HG02981 (cell line): ENCODE results near the gene ASCL3.
"Not testable (repeated sequence)": the region's sequence is repeated elsewhere in the genome, so short reads cannot be mapped to it uniquely, and the experiment has no call there.

Experiments
- ATAC-seq: cut with Tn5 transposase; IDR thresholded peaks from one replicate; pipeline ENCODE4 v1.9.1; 2021; ENCODE audit warnings: mild to moderate bottlenecking, moderate library complexity; ENCODE audit not compliant: unreplicated experiment

The ASCL3 gene

GRCh38 chr11:8911029-8911823 lies 31.6 kb downstream of the ASCL3 start, which contains the start of gene AKIP1:
TSS of gene AKIP1 (plus strand) at chr11:8911189. CDS start at chr11:8911450, 261 bp downstream.
- ATAC-seq, result peak; percentile 69

GRCh38 chr11:8910649-8911026 lies 32.2 kb downstream of the ASCL3 start:
- peak; percentile 6 for ATAC-seq

- ATAC-seq, result no peak
Measured at GRCh38 chr11:8908099-8908498, 34.7 kb downstream of the ASCL3 start.

- ATAC-seq, result no peak
Measured at GRCh38 chr11:8907116-8907515, 35.7 kb downstream of the ASCL3 start.

GRCh38 chr11:8905528-8906165 lies 37.2 kb downstream of the ASCL3 start:
- no peak for ATAC-seq

- no peak for ATAC-seq
Measured at GRCh38 chr11:8899119-8899753, 43.6 kb downstream of the ASCL3 start.

GRCh38 chr11:8891185-8891584 lies 51.6 kb downstream of the ASCL3 start:
- not testable (repeated sequence) for ATAC-seq
